CD4-positive, alpha-beta T cell treated with Interferon alpha-2 for 1 hour (primary cell): ENCODE measurements around the gene ATR.
"Not testable (repeated sequence)": the region's sequence is repeated elsewhere in the genome, so short reads cannot be mapped to it uniquely, and the experiment has no call there.

Experiments used
- DNase-seq, 2 donors: peaks; one replicate each; pipeline ENCODE4 v3.0.0-alpha.2; 2020 to 2022

ATR gene

GRCh38 chr3:142592268-142592667 lies 13.7 kb upstream of the ATR start:
- DNase-seq, result not testable (repeated sequence)

DNA sequence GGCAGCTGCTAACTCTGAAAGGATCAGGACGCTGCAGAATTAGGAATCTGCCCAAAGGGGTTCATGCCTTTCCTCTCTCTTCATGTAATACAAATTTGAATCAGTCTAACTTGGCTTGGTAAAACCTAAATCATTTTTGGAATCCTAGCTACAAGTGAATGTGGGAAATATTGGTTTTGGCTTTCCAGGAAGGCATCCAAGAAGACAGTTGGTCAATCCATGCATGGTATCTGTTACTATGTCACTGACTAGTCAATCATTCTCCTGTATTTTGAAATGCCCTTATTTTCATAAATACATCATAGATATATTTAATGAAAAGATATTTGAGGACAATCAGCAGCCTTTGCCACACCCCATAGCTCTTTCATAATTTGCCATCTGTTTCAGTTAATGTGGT lies 10.2 kb upstream of the ATR start:
- DNase-seq, result no peak

- peak; percentile 6 to 61 for DNase-seq
Measured at GRCh38 chr3:142586803-142587406, 8.4 kb upstream of the ATR start.

GRCh38 chr3:142581070-142581469 lies 2.5 kb upstream of the ATR start:
- not testable (repeated sequence) for DNase-seq

GRCh38 chr3:142580061-142580423 lies 1.5 kb upstream of the ATR start:
- no peak for DNase-seq

GRCh38 chr3:142577696-142578328 lies 721 bp downstream of the ATR start:
- peak; percentile 21 to 52 for DNase-seq

- no peak for DNase-seq
Measured at GRCh38 chr3:142576792-142577191, 1.7 kb downstream of the ATR start.

GRCh38 chr3:142574665-142575064 lies 3.9 kb downstream of the ATR start:
- DNase-seq, result no peak

GRCh38 chr3:142574223-142574622 lies 4.3 kb downstream of the ATR start:
- not testable (repeated sequence) for DNase-seq

- not testable (repeated sequence) for DNase-seq
Measured at GRCh38 chr3:142569422-142569821, 9.1 kb downstream of the ATR start.

- DNase-seq, result no peak
Measured at GRCh38 chr3:142568393-142569017, 10.0 kb downstream of the ATR start.

GRCh38 chr3:142566096-142566495 lies 12.4 kb downstream of the ATR start:
- DNase-seq, result no peak

DNA sequence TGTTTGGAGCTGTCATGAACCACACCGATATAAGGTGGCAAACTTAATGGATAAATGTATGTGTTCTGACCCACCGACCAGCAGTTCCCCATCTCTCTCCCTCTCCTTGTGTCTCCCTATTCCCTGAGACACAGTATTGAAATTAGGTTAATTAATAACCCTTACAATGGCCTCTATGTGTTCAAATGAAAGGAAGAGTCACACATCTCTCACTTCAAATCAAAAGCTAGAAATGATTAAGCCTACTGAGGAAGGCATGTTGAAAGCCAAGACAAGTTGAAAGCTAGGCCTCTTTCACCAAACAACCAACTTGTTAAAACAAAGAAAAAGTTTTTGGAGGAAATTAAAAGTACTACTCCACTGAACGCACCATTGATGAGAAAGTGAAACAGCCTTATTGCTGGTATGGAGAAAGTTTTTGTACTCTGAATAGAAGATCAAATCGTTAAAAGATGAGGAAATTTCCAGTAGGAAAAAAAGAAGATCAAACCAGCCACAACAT lies 15.0 kb downstream of the ATR start:
- no peak for DNase-seq

- no peak for DNase-seq
Measured at GRCh38 chr3:142560118-142560517, 18.4 kb downstream of the ATR start.

- DNase-seq, result no peak
Measured at GRCh38 chr3:142553741-142554140, 24.8 kb downstream of the ATR start.

DNA sequence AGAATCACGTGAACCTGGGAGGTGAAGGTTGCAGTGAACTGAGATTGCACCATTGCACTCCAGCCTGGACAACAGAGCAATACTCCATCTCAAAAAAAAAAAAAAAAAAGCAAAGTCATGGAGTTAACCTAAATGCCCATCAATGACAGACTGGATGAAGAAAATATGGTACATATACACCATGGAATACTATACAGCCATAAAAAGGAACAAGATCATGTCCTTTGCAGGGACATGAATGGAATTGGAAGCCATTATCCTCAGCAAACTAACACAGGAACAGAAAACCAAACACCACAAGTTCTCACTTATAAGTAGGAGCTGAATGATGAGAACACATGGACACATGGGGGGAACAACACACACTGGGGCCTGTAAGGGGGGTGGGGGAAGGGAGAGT lies 26.0 kb downstream of the ATR start:
- DNase-seq, result not testable (repeated sequence)

GRCh38 chr3:142549986-142550385 lies 28.5 kb downstream of the ATR start:
- no peak for DNase-seq

DNA sequence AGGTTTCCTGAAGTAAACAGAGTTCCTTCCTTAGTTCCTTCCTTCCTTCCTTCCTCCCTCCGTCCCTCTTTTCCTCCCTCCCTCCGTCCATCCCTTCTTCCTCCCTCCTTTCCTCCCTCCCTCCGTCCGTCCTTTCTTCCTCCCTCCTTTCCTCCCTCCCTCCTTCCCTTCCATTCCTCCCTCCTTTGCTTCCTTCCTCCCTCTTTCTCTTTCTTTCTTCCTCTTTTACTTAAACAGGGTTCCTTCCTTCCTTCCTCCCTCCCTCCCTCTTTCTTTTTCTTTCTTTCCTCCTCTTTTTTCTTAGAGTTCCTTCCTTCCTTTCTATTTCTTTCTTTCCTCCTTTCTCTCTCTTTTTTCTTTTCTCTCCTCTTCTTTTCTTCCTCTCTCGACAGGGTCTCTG lies 35.2 kb downstream of the ATR start:
- no peak for DNase-seq

- no peak for DNase-seq
Measured at GRCh38 chr3:142542054-142542453, 36.5 kb downstream of the ATR start.

DNA sequence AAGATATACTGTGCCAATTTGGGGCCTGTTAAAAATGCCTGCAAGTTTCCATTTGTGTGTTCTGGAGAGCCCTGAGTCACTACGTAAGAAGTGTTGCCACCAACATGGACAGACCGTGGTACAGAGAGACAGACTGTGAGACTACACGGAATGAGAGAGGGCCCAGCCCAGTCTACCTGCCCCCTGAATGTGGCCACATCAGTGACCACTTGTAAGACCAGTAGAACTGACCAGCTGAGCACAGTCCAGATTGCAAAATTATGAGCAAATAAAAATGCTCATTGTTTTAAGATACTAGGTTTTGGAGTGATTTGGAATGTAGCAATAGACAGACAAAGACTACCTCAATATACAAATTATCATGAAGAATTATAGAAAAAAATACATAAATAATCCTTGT lies 42.0 kb downstream of the ATR start:
- no peak for DNase-seq

GRCh38 chr3:142534543-142534942 lies 44.0 kb downstream of the ATR start:
- no peak for DNase-seq

GRCh38 chr3:142530296-142530695 lies 48.2 kb downstream of the ATR start:
- no peak for DNase-seq

DNA sequence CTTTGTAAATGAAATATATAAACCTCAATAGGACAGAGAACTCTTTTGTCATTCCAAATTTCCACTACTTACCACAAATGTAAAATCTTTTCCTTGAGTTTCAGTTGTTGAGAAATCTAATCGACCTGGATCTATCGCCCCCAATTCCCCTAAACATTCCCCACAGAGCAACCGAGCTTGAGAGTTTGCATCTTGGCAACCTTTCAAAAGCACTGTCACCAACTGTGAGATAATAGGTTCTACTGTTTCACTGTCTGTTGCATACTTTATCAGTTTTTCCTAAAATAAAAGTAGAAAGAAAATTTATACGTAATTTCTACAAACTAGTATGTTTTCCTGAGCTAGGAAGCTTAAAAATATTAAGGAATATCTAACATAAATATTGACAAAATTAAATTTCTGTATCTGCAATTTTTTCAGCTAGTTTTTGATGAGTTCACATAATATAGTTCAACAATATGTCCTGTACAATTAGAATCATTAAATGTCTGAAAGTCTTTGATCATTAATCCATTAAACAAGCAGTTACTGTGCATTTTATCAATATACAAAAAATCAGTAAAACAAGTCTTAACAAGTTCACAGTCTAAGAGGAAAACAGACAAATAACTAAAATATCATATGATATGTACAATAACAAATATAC lies 54.5 kb downstream of the ATR start:
- DNase-seq, result no peak

DNA sequence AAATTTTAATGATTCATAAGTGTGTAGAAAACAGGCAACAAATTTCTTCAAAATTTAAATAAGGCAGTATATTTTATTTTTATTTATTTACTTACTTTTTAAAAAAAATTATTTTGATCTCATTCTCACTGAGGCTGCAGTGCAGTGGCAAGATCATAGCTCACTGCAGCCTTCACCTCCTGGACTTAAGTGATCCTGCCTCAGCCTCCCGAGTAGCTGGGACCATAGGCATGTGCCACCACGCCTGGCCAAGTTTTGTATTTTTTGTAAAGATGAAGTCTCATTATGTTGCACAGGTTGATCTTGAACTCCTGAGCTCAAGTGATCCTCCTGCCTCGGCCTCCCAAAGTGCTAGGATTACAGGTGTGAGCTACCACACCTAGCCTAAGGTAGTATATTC lies 69.5 kb downstream of the ATR start:
- peak in 1 of 2 donors; percentile 15 for DNase-seq
